Measurements from ENCODE around the gene GRM5.

Gene GRM5

GRCh38 chr11:88508759-88509581 lies 556.8 kb downstream of the GRM5 start:
- peak overlapping the region; percentile 49 for H3K4me3 ChIP-seq (ENCODE audit: low read depth, low read length)
- no peak for TF ChIP-seq CTCF (IDR thresholded peaks at IDR 0.05; ENCODE audit: insufficient read depth, low read length, missing control alignments)
- CTCF ChIA-PET, result no interaction called here
- POLR2A ChIA-PET, result no interaction called here
- DNase-seq (ENCODE audit: low read depth, low spot score), result no peak

GRCh38 chr11:88508418-88508758 lies 557.4 kb downstream of the GRM5 start:
- ChIA-PET CTCF (no interaction called here), POLR2A (no interaction called here)
- TF ChIP-seq CTCF (IDR thresholded peaks at IDR 0.05; ENCODE audit: insufficient read depth, low read length, missing control alignments), result no peak

GRCh38 chr11:88507771-88508417 lies 557.9 kb downstream of the GRM5 start:
- no peak overlapping the region for H3K4me3 ChIP-seq (ENCODE audit: low read depth, low read length)
- ChIA-PET CTCF (interaction anchor here (1.2 kb wide), 1 partner anchor 11 kb away, joined by 3 read pairs; no protein-coding TSS in a partner anchor), POLR2A (no interaction called here)
- no peak for DNase-seq (ENCODE audit: low read depth, low spot score)
- no peak for TF ChIP-seq CTCF (IDR thresholded peaks at IDR 0.05; ENCODE audit: insufficient read depth, low read length, missing control alignments)

More at GRCh38 chr11:88508418-88508758, 557.4 kb downstream of the GRM5 start:
- DNase-seq (ENCODE audit: low read depth, low spot score), result no peak
- H3K4me3 ChIP-seq (ENCODE audit: low read depth, low read length), result peak overlapping the region; percentile 49; the same call in 1 of the 2 replicates

GRCh38 chr11:88501541-88501940 lies 564.2 kb downstream of the GRM5 start:
- H3K4me3 ChIP-seq (ENCODE audit: low read depth, low read length), result no peak overlapping the region
- CTCF ChIA-PET, result interaction anchor here (1.3 kb wide), 1 partner anchor 16 kb away, joined by 3 read pairs; no protein-coding TSS in a partner anchor
- no peak for TF ChIP-seq CTCF (IDR thresholded peaks at IDR 0.05; ENCODE audit: insufficient read depth, low read length, missing control alignments)
- POLR2A ChIA-PET, result no interaction called here
- no peak for DNase-seq (ENCODE audit: low read depth, low spot score)

GRCh38 chr11:88495836-88496235 lies 569.9 kb downstream of the GRM5 start:
- CTCF ChIA-PET, result interaction anchor here (1.2 kb wide), 1 partner anchor 11 kb away, joined by 3 read pairs; no protein-coding TSS in a partner anchor

More at GRCh38 chr11:88495836-88496235, 569.9 kb downstream of the GRM5 start:
- POLR2A ChIA-PET, result no interaction called here
- TF ChIP-seq CTCF (IDR thresholded peaks at IDR 0.05; ENCODE audit: insufficient read depth, low read length, missing control alignments), result no peak
- no peak overlapping the region for H3K4me3 ChIP-seq (ENCODE audit: low read depth, low read length)
- DNase-seq (ENCODE audit: low read depth, low spot score), result no peak

Measured in AG04449 (cell line).